Measurements from ENCODE around the gene ABCA7.
"Not testable (repeated sequence)": the region's sequence is repeated elsewhere in the genome, so short reads cannot be mapped to it uniquely, and the experiment has no call there.

ABCA7 gene

GRCh38 chr19:1107661-1108261 lies 67.9 kb downstream of the ABCA7 start:
- no peak for DNase-seq

GRCh38 chr19:1108291-1109031 lies 68.6 kb downstream of the ABCA7 start:
- DNase-seq = no peak

- DNase-seq = no peak
These were observed 69.2 kb downstream of the ABCA7 start for GRCh38 chr19:1109032-1109551.

- no peak for DNase-seq
These were observed 70.1 kb downstream of the ABCA7 start for GRCh38 chr19:1109697-1110671.

- DNase-seq = no peak
These were observed 71.1 kb downstream of the ABCA7 start for GRCh38 chr19:1110809-1111640.

GRCh38 chr19:1111641-1112267 lies 71.8 kb downstream of the ABCA7 start:
- DNase-seq = no peak

GRCh38 chr19:1112268-1113029 lies 72.5 kb downstream of the ABCA7 start:
- no peak for DNase-seq

GRCh38 chr19:1113030-1113985 lies 73.4 kb downstream of the ABCA7 start:
- DNase-seq = peak; percentile 95

- DNase-seq = no peak
These were observed 74.1 kb downstream of the ABCA7 start for GRCh38 chr19:1113986-1114483.

- DNase-seq = not testable (repeated sequence)
These were observed 74.8 kb downstream of the ABCA7 start for GRCh38 chr19:1114728-1115127.
